C4-2B (cell line): ENCODE data around the gene ELL2.

Experiments used
- H3K27ac ChIP-seq: fragments of 450-650 bp; 2 replicates; pipeline ENCODE4 v1.5.1; 2017
- ZFX ChIP-seq: fragments of 450-650 bp; IDR thresholded peaks from 2 replicates; pipeline ENCODE4 v1.6.1; 2017
- TF ChIP-seq, protein P1 (sequence below): fragments of 450-650 bp; conservative IDR thresholded peaks from 2 replicates; pipeline ENCODE4 v1.5.1; 2017; ENCODE audit warnings: mild to moderate bottlenecking

ELL2 gene

DNA sequence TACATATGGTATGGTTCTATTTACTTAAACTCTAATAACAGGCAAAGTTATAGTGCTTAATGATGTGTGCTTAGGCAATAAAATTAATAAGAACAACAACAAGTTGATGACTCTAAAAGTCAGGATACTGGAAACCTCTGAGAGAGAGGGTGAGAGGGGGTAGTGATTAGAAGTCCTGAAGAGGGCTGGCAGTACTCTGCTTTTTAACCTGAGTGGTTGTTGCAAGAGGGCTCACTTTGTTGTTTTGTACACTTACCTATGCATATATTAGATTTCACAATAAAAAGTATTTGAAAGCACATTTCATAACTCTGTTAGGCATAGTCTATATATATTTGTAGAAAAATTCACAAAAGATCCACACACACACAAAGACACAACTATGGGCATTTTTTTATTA lies 21.4 kb upstream of the ELL2 start:
- no peak overlapping the region for H3K27ac ChIP-seq
- TF ChIP-seq, protein P1, sequence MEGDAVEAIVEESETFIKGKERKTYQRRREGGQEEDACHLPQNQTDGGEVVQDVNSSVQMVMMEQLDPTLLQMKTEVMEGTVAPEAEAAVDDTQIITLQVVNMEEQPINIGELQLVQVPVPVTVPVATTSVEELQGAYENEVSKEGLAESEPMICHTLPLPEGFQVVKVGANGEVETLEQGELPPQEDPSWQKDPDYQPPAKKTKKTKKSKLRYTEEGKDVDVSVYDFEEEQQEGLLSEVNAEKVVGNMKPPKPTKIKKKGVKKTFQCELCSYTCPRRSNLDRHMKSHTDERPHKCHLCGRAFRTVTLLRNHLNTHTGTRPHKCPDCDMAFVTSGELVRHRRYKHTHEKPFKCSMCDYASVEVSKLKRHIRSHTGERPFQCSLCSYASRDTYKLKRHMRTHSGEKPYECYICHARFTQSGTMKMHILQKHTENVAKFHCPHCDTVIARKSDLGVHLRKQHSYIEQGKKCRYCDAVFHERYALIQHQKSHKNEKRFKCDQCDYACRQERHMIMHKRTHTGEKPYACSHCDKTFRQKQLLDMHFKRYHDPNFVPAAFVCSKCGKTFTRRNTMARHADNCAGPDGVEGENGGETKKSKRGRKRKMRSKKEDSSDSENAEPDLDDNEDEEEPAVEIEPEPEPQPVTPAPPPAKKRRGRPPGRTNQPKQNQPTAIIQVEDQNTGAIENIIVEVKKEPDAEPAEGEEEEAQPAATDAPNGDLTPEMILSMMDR, result no peak
- no peak for TF ChIP-seq ZFX

- TF ChIP-seq ZFX, result no peak
- TF ChIP-seq, protein P1, result no peak
- no peak overlapping the region for H3K27ac ChIP-seq
These were observed 15.0 kb upstream of the ELL2 start for GRCh38 chr5:95976606-95977005.

GRCh38 chr5:95975703-95976102 lies 14.1 kb upstream of the ELL2 start:
- no peak overlapping the region for H3K27ac ChIP-seq
- TF ChIP-seq, protein P1, result no peak
- no peak for TF ChIP-seq ZFX

- no peak overlapping the region for H3K27ac ChIP-seq
- no peak for TF ChIP-seq ZFX
- TF ChIP-seq, protein P1, result no peak
These were observed 12.2 kb upstream of the ELL2 start for GRCh38 chr5:95973793-95974325.

DNA sequence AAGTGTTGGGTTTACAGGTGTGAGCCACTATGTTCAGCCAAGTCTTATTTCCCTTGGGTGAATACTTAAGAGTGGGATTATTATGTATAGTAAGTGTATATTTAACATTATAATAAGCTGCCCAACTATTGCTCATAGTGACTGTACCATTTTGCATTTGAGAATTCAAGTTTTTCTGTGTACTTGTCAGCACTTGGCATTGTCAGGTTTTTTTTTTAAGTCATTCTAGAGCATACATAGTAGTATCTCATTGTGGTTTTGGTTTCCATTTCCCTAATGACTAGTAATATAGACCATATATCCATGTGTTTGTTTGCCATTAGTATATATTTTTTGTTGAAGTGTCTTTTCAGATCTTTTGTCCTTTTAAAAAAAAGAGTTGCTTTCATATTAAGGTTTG lies 10.5 kb upstream of the ELL2 start:
- no peak for TF ChIP-seq ZFX
- TF ChIP-seq, protein P1, result no peak
- no peak overlapping the region for H3K27ac ChIP-seq

- no peak for TF ChIP-seq ZFX
- TF ChIP-seq, protein P1, result no peak
- H3K27ac ChIP-seq, result no peak overlapping the region
These were observed 8.7 kb upstream of the ELL2 start for GRCh38 chr5:95970359-95970704.

GRCh38 chr5:95969651-95970358 lies 8.2 kb upstream of the ELL2 start:
- TF ChIP-seq, protein P1, result no peak
- no peak for TF ChIP-seq ZFX
- H3K27ac ChIP-seq, result no peak overlapping the region
